ENCODE results near the gene CLEC16A.

- TF ChIP-seq TAF1 (IDR thresholded peaks at IDR 0.05; ENCODE audit: low read depth, low read length) (no peak), POLR2AphosphoS5 (IDR thresholded peaks at IDR 0.05; ENCODE audit: low read depth, low read length) (no peak), POLR2A (IDR thresholded peaks at IDR 0.05; ENCODE audit: low read depth, low read length) (no peak), PAX5 (IDR thresholded peaks at IDR 0.05; ENCODE audit: insufficient read depth, low read length, severe bottlenecking) (no peak), SPI1 (IDR thresholded peaks at IDR 0.05; ENCODE audit: low read depth, low read length) (no peak), POU2F2 (IDR thresholded peaks at IDR 0.05; ENCODE audit: low read depth, low read length) (no peak)
Observed at GRCh38 chr16:11163761-11164261, 219.4 kb downstream of the CLEC16A start.

Measured in GM12891 (cell line).